GM21390 (cell line): ENCODE data around the gene HBA2.
"Not testable (repeated sequence)": the region's sequence is repeated elsewhere in the genome, so short reads cannot be mapped to it uniquely, and the experiment has no call there.

Source experiments
- ATAC-seq: cut with Tn5 transposase; IDR thresholded peaks from one replicate; pipeline ENCODE4 v1.9.1; 2021; ENCODE audit not compliant: unreplicated experiment

Gene HBA2

DNA sequence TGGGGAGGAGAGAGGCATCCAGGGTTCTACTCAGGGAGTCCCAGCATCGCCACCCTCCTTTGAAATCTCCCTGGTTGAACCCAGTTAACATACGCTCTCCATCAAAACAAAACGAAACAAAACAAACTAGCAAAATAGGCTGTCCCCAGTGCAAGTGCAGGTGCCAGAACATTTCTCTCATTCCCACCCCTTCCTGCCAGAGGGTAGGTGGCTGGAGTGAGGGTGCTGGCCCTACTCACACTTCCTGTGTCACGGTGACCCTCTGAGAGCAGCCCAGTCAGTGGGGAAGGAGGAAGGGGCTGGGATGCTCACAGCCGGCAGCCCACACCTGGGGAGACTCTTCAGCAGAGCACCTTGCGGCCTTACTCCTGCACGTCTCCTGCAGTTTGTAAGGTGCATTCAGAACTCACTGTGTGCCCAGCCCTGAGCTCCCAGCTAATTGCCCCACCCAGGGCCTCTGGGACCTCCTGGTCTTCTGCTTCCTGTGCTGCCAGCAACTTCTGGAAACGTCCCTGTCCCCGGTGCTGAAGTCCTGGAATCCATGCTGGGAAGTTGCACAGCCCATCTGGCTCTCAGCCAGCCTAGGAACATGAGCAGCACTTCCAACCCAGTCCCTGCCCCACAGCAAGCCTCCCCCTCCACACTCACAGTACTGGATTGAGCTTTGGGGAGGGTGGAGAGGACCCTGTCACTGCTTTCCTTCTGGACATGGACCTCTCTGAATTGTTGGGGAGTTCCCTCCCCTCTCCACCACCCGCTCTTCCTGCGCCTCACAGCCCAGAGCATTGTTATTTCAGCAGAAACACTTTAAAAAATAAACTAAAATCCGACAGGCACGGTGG is 1.5 kb downstream of the HBA2 start:
- not testable (repeated sequence) for ATAC-seq

- ATAC-seq, result no peak
Measured at GRCh38 chr16:175011-175949, 2.6 kb downstream of the HBA2 start.

GRCh38 chr16:176006-176405 is 3.3 kb downstream of the HBA2 start:
- ATAC-seq, result not testable (repeated sequence)

DNA sequence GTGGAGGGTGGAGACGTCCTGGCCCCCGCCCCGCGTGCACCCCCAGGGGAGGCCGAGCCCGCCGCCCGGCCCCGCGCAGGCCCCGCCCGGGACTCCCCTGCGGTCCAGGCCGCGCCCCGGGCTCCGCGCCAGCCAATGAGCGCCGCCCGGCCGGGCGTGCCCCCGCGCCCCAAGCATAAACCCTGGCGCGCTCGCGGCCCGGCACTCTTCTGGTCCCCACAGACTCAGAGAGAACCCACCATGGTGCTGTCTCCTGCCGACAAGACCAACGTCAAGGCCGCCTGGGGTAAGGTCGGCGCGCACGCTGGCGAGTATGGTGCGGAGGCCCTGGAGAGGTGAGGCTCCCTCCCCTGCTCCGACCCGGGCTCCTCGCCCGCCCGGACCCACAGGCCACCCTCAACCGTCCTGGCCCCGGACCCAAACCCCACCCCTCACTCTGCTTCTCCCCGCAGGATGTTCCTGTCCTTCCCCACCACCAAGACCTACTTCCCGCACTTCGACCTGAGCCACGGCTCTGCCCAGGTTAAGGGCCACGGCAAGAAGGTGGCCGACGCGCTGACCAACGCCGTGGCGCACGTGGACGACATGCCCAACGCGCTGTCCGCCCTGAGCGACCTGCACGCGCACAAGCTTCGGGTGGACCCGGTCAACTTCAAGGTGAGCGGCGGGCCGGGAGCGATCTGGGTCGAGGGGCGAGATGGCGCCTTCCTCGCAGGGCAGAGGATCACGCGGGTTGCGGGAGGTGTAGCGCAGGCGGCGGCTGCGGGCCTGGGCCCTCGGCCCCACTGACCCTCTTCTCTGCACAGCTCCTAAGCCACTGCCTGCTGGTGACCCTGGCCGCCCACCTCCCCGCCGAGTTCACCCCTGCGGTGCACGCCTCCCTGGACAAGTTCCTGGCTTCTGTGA is 4.1 kb downstream of the HBA2 start, which contains the start of gene HBA1:
TSS of gene HBA1 (plus strand) at position 204 of the 906 bp plus-strand sequence. CDS start at position 241, 37 bp downstream.
- not testable (repeated sequence) for ATAC-seq

DNA sequence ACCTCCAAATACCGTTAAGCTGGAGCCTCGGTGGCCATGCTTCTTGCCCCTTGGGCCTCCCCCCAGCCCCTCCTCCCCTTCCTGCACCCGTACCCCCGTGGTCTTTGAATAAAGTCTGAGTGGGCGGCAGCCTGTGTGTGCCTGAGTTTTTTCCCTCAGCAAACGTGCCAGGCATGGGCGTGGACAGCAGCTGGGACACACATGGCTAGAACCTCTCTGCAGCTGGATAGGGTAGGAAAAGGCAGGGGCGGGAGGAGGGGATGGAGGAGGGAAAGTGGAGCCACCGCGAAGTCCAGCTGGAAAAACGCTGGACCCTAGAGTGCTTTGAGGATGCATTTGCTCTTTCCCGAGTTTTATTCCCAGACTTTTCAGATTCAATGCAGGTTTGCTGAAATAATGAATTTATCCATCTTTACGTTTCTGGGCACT is 4.7 kb downstream of the HBA2 start:
- no peak for ATAC-seq

- ATAC-seq, result no peak
Measured at GRCh38 chr16:177981-178667, 5.4 kb downstream of the HBA2 start.

GRCh38 chr16:178668-179015 is 6.0 kb downstream of the HBA2 start:
- ATAC-seq, result no peak

- ATAC-seq, result no peak
Measured at GRCh38 chr16:179211-180092, 6.8 kb downstream of the HBA2 start.

GRCh38 chr16:180101-180675 is 7.5 kb downstream of the HBA2 start, which contains the start of gene HBQ1:
Gene HBQ1, plus strand, starts transcription at chr16:180459. Its CDS starts 28 bp downstream, at chr16:180487.
- no peak for ATAC-seq

- no peak for ATAC-seq
Measured at GRCh38 chr16:180681-181564, 8.2 kb downstream of the HBA2 start.

DNA sequence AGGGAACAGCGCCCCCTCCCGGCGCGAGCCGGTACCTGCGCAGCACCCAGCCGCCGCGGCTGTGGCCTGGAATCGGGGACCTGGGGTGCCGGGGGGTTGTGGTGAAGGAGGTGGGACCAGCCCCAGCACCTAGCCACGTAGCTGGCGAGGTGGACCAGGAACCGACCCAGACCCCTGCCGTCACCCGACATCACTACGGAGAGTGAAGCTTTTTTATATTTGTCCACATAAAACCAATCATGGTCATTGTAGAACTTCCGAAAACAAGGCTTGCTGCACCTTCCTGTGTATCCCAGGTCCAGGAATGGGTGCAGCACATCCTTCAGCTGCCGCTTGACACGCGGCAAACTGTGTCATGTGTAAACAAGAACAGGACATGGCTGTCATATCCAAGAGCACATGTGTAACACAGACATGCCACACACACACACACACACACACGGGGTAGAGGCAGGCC is 8.9 kb downstream of the HBA2 start:
- ATAC-seq, result no peak

DNA sequence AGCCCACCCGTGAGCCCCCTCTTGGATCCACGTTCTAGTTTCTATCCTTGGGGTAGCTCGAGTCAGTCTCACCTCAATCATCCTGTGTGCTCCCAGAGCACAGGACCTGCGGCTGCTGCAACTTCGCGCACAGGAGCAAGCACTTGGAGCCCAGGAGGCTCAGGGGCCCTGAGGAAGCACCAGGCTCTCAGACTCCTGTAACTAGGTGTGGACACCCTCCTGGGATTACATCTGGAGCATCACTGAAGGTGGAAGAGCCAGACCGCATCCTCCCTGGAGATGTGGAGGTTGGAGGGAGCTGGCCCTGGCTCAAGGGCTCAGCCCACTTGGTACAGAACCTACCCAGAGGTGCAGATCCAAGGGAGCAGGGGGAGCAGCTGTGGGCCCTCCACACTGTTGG is 10.3 kb downstream of the HBA2 start:
- ATAC-seq, result no peak

GRCh38 chr16:185213-185612 is 12.5 kb downstream of the HBA2 start:
- no peak for ATAC-seq

DNA sequence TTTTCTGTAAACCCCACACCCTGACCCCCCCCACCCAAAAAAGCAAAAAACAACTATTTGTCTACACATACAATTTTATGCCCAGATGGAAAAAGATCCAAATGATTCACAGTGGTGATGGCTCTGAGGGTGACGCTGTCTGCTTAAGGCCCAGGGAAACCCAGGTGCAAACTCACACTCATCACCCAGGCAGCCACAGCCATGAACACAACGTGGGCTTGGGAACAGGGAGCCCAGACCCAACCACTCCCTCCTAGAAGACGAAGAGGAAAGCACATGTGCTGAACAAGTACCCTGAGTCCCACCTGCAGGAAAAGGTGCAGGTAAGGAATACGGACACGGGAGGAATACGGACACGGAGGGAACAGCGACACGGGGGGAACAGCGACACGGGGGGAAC is 13.0 kb downstream of the HBA2 start:
- no peak for ATAC-seq

GRCh38 chr16:187330-187729 is 14.7 kb downstream of the HBA2 start:
- no peak for ATAC-seq

DNA sequence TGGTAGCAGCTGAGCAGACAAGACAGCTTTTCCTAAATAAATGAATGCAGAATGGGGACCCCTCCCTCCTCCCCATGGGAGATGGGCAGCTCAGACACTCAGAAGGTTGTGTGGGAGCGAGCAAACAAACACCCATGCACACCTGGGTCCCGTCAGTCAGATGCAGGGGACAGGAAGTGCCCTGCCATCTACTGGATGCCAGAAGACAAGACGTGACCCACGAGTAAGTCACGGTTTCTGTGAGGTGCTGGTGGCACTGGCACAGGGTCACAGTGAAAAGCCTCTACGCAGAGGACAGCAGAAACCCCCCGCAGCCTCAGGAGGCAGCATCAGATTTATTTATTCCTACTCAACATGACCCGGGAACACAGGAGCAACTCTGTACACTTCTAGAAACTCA is 16.0 kb downstream of the HBA2 start:
- ATAC-seq, result no peak

GRCh38 chr16:189604-190186 is 17.0 kb downstream of the HBA2 start:
- ATAC-seq, result no peak
